Stimulated activated CD8-positive, alpha-beta memory T cell treated with anti-CD3 and anti-CD28 coated beads, Interleukin-4, amount 100 ng/mL, for 48 hours (primary cell): ENCODE results near the gene RNF114.
"Not testable (repeated sequence)": the region's sequence is repeated elsewhere in the genome, so short reads cannot be mapped to it uniquely, and the experiment has no call there.

Experiments
- DNase-seq: peaks from one replicate; pipeline ENCODE4 v3.0.0-alpha.2; 2020

Gene RNF114

DNA sequence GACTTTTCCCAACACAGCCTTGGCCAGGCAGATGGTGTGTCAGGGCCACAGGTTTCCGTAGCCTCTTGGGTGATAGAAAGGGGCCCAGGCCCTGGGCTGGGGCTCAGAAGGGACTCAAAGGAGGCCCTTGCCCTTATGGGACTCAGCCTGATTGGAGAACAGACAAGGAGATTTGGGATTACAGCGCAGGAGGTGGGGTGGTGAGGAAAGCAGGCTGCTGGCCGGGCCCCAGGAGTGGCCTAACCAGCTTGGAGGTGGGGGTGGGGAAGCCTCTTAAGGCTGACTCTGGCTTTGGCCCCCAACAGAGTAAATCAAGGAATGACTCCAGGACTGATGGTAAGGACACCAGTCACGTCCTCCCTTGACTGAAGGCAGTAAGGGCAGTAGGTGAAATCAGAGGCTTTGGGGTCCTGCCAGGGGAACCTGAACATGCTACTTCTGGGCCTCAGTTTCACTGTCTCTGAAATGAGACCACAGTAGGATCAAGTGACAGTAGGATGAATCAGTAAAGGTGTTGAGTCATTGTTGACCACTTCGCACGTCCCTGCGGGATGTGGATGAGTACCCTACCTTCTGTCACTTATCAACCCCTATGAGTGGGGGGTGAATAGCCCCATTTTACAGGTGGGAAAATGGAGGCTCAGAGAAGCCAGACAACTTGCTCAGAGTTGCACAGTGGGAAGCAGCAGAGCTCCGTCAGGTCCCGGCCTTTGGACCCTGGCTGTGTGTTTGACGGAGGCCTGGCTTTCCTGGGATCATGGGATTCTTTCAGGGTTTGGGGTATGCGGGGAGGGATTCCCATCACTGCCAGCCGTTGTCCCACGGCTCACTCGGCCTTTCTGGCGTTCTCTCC lies 51.0 kb downstream of the RNF114 start:
- DNase-seq, result no peak

DNA sequence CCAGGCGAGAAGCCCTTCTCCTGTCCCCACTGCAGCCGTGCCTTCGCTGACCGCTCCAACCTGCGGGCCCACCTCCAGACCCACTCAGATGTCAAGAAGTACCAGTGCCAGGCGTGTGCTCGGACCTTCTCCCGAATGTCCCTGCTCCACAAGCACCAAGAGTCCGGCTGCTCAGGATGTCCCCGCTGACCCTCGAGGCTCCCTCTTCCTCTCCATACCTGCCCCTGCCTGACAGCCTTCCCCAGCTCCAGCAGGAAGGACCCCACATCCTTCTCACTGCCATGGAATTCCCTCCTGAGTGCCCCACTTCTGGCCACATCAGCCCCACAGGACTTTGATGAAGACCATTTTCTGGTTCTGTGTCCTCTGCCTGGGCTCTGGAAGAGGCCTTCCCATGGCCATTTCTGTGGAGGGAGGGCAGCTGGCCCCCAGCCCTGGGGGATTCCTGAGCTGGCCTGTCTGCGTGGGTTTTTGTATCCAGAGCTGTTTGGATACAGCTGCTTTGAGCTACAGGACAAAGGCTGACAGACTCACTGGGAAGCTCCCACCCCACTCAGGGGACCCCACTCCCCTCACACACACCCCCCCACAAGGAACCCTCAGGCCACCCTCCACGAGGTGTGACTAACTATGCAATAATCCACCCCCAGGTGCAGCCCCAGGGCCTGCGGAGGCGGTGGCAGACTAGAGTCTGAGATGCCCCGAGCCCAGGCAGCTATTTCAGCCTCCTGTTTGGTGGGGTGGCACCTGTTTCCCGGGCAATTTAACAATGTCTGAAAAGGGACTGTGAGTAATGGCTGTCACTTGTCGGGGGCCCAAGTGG lies 51.9 kb downstream of the RNF114 start:
- DNase-seq, result no peak

DNA sequence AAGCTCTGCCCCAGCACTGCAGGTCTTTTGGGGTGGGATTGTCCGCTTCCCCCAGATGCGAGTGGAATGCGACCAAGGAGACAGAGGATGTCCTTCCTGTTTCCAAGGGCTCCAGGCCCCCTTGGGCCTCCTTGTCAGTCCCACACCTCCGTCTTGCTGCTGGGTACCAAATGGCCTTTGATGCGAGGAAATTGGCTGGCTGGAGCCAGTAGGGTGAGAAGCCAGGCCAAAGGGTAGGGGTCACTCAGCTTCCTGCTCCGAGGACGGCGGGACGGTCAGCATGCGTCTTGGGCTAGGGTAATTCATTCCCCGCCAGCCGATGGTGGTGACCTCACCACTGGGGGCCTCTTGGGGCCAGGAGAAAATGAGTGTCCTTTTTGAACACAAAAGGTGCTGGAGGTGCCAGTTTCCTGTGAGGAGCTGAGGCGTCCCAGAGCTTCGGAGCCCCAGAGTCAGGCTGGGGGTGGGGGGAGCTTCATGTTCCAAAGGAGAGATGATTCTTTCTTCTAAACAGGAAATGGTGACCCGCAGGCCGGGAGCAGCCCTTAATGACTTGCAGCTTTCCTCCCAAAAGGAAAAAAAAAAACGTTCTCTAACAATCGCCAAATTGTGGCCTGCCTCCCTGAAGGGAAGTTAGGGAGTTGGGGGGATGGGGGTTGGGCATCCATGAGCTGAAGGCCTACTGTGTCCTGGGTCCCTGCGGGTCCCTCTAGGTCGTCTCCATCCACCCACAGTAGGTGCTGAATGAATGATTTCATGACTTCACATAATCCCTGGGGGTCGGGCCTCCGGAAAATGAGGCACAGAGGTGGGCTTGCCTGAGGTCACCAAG lies 53.3 kb downstream of the RNF114 start:
- DNase-seq, result no peak

DNA sequence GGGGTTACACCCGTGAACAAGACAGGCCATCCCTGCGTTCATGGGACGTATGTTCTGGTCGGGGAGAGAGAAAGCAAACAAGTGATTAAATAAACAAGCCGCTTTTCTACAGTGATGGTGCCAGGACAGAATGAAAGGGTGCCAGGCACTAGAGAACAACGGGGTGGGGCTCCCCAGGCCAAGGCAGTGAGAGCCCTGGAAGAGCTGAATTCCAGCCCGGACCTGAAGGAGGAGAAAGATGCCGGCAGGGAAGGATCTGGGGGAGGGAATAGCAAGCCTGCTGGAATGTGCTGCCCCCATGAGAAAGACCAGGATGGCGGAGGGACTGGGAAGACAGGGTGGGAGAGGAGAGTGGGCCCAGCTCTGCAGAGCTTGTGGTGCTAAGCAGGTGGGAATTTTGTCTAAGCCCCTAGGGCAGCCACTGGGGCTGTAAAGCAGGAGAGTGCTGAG lies 54.1 kb downstream of the RNF114 start:
- no peak for DNase-seq

DNA sequence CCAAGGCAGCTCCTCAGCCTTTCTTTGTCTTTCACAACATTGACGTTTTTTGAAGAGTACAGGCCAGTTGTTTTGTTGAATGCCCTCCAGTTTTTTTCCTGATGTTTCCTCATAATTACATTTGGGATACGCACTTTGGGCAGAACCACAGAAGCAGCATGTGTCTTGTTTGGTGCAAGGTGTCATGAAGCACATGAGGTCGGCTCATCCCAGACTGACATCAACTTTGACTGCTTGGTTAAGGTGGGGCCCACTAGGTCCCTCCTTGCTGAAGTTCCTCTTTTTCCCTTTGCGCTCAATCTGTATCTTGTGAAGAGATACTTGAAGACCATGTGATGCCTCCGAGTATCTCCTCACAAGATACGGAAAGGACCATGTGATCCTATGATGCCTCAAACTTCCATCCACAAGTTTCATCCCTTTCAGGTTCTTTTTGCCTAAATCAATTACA lies 57.1 kb downstream of the RNF114 start:
- DNase-seq, result no peak

DNA sequence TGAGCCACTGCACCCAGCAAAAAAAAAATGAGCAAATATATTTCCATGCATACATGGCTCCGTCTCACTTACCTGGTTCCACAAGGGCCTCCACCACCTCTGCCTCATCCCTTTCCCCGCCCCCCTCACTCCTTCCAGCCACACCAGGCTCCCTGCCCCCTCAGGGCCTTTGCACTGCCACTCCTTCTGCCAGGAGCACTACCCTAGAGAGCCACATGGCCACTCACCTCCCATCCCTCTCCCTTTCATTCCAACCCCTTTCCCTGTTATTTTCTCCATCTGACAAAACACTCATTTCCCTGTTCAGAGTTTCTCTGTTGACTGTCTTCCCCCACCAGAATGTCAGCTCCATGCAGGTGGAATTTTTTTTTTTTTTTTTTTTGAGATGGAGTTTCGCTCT lies 59.4 kb downstream of the RNF114 start:
- DNase-seq, result no peak

DNA sequence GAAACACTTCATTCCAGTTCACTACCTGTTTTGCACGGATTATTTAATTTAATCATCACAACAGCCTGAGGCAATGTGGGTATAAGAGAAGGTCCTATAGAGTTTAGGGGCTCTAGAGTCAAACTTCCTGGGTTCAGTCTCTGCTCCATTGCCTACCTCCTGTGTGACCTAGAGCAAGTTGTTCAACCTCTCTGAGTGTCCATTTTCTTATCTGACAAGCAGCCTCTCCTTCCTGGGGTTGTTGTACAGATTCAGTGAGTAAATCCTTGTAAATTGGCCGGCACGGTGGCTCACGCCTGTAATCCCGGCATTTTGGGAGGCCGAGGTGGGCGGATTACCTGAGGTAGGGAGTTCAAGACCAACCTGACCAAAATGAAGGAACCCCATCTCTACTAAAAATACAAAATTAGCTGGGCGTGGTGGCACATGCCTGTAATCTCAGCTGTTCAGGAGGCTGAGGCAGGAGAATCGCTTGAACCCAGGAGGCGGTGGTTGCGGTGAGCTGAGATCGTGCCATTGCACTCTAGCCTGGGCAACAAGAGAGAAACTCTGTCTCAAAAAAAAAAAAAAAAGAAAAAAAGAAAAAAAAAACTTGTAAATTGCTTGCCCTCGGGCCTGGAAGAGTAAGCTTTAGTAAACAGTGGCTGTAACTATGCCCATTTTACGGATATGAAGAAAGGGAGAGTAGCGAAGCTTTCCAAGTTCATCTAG lies 62.4 kb downstream of the RNF114 start:
- not testable (repeated sequence) for DNase-seq

DNA sequence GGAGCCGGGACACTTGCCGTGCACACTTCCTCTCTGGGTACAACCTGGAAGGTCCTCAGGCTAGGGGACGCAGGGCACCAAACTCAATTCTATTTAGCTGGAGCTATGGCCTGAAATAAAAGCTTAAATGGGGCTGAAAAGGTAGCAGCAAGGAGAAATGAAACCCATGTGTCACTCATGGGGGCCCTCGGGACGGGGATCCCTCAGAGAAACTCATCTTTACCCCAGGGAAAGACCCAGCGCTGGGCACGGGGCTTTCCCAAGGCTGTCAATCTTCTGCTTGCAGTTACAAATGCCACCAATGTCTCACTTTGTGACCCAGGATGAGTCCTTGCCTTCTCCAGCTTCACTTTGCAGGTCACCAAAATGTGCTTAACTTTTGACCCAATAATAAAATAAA lies 63.1 kb downstream of the RNF114 start:
- DNase-seq, result peak; percentile 67

DNA sequence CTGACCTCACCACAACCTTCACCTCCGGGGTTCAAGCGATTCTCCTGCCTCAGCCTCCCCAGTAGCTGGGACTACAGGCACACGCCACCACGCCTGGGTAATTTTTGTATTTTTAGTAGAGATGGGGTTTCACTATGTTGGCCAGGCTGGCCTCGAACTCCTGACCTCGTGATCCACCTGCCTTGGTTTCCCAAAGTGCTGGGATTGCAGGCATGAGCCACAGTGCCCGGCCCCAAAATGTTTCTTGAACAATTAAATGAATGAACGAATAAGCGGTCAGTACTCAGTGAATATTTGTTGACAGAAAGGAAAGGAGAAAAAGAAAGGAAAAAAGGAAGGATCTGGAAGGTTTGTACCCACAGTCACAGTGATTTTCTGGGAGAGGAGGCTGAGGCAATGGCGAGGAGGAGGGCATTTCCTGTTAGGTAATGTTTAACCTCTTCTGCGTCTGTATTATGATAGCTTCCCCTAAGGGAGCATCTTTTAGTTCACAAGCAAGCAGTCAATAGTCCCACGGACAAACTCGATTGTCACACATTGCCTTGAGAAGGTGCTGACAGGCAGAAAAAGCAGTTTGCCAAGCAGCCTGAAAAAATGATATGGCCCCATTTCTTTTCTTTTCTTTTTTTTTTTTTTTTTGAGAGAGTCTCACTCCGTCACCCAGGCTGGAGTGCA lies 64.5 kb downstream of the RNF114 start:
- not testable (repeated sequence) for DNase-seq

DNA sequence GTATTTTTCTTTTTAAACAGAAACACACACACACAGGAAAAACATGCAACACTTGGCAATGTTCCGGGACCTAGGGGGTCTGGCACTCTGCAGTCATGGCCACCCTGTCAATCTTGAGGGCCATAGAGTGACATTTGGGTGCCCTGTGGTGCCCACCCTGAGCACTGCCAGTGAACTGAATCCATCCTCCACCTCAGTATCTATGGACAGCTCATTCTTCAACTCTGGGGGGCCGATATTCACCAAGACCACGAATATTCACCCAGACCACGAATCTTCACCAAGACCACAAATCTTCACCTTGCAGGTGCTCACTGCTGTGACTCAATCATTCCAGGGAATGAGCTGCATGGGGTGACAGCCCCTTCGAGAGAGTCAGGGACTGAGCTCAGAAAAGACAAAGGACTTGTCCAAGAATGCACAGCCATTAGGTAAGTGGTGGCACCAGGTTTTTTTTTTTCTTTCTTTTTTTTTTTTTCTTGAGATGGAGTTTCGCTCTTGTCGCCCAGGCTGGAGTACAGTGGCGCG lies 65.7 kb downstream of the RNF114 start:
- peak; percentile 42 for DNase-seq

DNA sequence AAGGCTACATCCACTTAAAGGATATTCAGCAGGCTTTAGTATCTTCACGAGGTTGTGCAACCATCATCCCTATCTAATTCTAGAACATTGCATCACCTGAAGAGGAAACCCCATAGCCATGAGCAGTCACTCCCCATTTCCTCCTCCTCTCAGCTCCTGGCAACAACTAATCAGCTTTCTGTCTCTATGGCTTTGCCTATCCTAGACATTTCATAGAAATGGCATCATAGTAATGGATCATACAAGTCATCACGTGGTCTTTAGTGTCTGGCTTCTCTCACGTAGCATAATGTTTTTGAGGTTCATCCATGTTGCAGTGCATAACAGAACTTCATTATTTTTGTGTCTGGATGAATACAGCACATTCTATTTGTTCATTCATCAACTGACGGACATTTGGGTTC lies 67.1 kb downstream of the RNF114 start:
- DNase-seq, result no peak
